Fibroblast of lung (primary cell): Measurements from ENCODE around the gene SGCA. TPM values are rescaled to one million over a fixed set of nuclear protein-coding genes. Genes with fewer than 3 reads are reported as not detected.

Experiments
- DNase-seq, 2 donors: peaks; one replicate each; pipeline versions ENCODE4 v3.0.0 to v3.0.0-alpha.2; 2010; ENCODE audit warnings: low read depth in 2 of 2
- H2AFZ ChIP-seq: 2 replicates; pipeline ENCODE4 v1.5.1; 2012; ENCODE audit warnings: low read length, control low read depth, inconsistent platforms
- H3K27ac ChIP-seq: 2 replicates; pipeline ENCODE4 v1.5.1; 2011; ENCODE audit warnings: low read length, control low read depth; ENCODE audit not compliant: insufficient read depth
- H3K27me3 ChIP-seq: 2 replicates; pipeline ENCODE4 v1.5.1; 2011; ENCODE audit warnings: mild to moderate bottlenecking, low read length; ENCODE audit not compliant: control insufficient read depth, insufficient read depth
- H3K36me3 ChIP-seq: 2 replicates; pipeline ENCODE4 v1.5.1; 2011; ENCODE audit warnings: low read length; ENCODE audit not compliant: control insufficient read depth, insufficient read depth
- H3K4me1 ChIP-seq: 2 replicates; pipeline ENCODE4 v1.5.1; 2011; ENCODE audit warnings: low read length; ENCODE audit not compliant: control insufficient read depth, insufficient read depth; ENCODE audit errors: extremely low read depth
- H3K4me2 ChIP-seq: 2 replicates; pipeline ENCODE4 v1.5.1; 2011; ENCODE audit warnings: low read length, control low read depth; ENCODE audit not compliant: insufficient read depth; ENCODE audit errors: extremely low read depth
- H3K4me3 ChIP-seq, 4 experiments: fragments of 200-600 bp in 1 of 4; sonication (generic) in 1 of 4; replicated peaks in 1 of 4; 2 replicates each; pipeline ENCODE4 v1.5.1; 2011 to 2016; ENCODE audit warnings: low read length in 4 of 4, low read depth in 3 of 4, mild to moderate bottlenecking in 3 of 4, control low read depth in 2 of 4, inconsistent platforms in 1 of 4, mixed read lengths in 1 of 4; ENCODE audit not compliant: insufficient read depth in 1 of 4; ENCODE audit errors: control extremely low read depth in 1 of 4
- H3K79me2 ChIP-seq: 2 replicates; pipeline ENCODE4 v1.5.1; 2012; ENCODE audit warnings: mild to moderate bottlenecking, low read length, inconsistent platforms; ENCODE audit not compliant: control insufficient read depth, insufficient read depth
- H3K9ac ChIP-seq: 2 replicates; pipeline ENCODE4 v1.5.1; 2011; ENCODE audit warnings: mild to moderate bottlenecking, low read length, control low read depth; ENCODE audit not compliant: insufficient read depth
- H3K9me3 ChIP-seq: 2 replicates; pipeline ENCODE4 v1.5.1; 2012; ENCODE audit warnings: low read depth, low read length; ENCODE audit not compliant: control insufficient read depth, insufficient read depth
- H4K20me1 ChIP-seq: 2 replicates; pipeline ENCODE4 v1.5.1; 2011; ENCODE audit warnings: low read length; ENCODE audit not compliant: control insufficient read depth, insufficient read depth; ENCODE audit errors: extremely low read depth
- CTCF ChIP-seq, 2 donors: IDR thresholded peaks in 1 of 2; conservative IDR thresholded peaks in 1 of 2; 1 replicate in 1 of 2; 2 replicates in 1 of 2; pipeline ENCODE4 v1.5.1; 2011 to 2012; ENCODE audit warnings: low read length in 2 of 2, control low read depth in 1 of 2, inconsistent platforms in 1 of 2, low read depth in 1 of 2, mild to moderate bottlenecking in 1 of 2
- EZH2 ChIP-seq: IDR thresholded peaks from 2 replicates; pipeline ENCODE4 v1.5.1; 2012; ENCODE audit warnings: low read length, control low read depth, mild to moderate bottlenecking; ENCODE audit errors: missing control alignments
- polyA plus RNA-seq, 2 donors: library from polyadenylated mRNA; depleted of rRNA in 1 of 2; stranded (reverse) in 1 of 2; unstranded in 1 of 2; fragments of >200 nt; gene quantifications; 2 replicates each; pipeline ENCODE4 v1.2.1, GENCODE V29; 2011 to 2012; ENCODE audit warnings: missing spikeins in 1 of 2
- total RNA-seq: library from RNA; depleted of rRNA; stranded (reverse); fragments of >200 nt; gene quantifications from 2 replicates; pipeline ENCODE4 v1.2.1, GENCODE V29; 2014

The SGCA gene
- total and polyA plus RNA-seq, 2 donors (not counting 1 experiment from before 2014, with no cell fraction given): 1.6 to 4.3 TPM

DNA sequence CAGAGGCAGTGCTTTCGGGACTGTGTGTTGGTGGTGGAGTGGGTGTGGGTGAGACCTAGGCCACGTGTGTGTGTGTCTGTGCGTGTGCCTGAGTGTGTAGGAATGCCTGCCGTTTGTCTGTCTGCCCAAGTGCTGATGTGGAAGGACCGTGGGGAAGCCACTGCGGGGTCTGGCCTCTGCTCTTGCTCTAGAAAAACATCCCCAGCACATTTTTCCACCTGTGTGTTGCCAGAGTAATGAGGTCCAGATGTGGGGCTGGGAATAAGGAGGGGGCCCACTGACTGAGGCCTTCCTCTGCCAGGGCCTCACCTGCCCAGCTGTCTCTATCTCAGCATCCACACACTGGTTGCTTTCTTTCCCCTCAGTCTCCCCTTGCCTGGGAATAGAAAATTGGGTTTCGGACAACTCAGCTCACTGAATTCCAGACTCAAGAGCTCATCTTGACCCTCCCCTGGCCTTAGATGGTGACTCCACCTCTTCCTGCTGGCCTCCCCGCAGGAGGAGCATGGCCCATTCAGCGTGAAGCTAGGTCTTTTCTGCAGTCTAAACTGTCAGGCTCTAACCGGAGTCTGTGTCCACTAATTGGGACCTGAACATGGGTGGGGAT is 7.6 kb downstream of the SGCA start:
- H3K79me2 ChIP-seq: no peaks in the 10 kb centered on the region
- H4K20me1 ChIP-seq: no peaks in the 10 kb centered on the region
- TF ChIP-seq CTCF (conservative IDR thresholded peaks at IDR 0.05 in 1 of 2, IDR thresholded peaks at IDR 0.05 in 1 of 2; ENCODE audit: low read depth in 1 of 2, low read length in 2 of 2): no peak
- TF ChIP-seq EZH2: no peak
- peaks cover 32% of the 10 kb centered on the region for H3K4me1 ChIP-seq
- peak; percentile 91 to 93 for DNase-seq
- H3K36me3 ChIP-seq: peaks cover 2% of the 10 kb centered on the region
- no peaks in the 10 kb centered on the region for H3K9me3 ChIP-seq
- peak overlapping the region; percentile 72 for H3K4me2 ChIP-seq
- peak overlapping the region in 1 of 4 experiments; percentile 25 for H3K4me3 ChIP-seq
- H2AFZ ChIP-seq: no peak overlapping the region
- H3K9ac ChIP-seq: peak overlapping the region; percentile 64
- peak overlapping the region; percentile 96 for H3K27ac ChIP-seq
- no peaks in the 10 kb centered on the region for H3K27me3 ChIP-seq

- H3K4me1 ChIP-seq: peaks cover 32% of the 10 kb centered on the region
- H3K36me3 ChIP-seq: peaks cover 2% of the 10 kb centered on the region
- no peaks in the 10 kb centered on the region for H3K27me3 ChIP-seq
- peak overlapping the region; percentile 96 for H3K27ac ChIP-seq
- H3K9ac ChIP-seq: no peak overlapping the region
- TF ChIP-seq CTCF (conservative IDR thresholded peaks at IDR 0.05 in 1 of 2, IDR thresholded peaks at IDR 0.05 in 1 of 2; ENCODE audit: low read depth in 1 of 2, low read length in 2 of 2) (no peak), EZH2 (no peak)
- no peak overlapping the region for H3K4me2 ChIP-seq
- DNase-seq: no peak
- H3K4me3 ChIP-seq: no peak overlapping the region
- no peaks in the 10 kb centered on the region for H3K9me3 ChIP-seq
- H4K20me1 ChIP-seq: no peaks in the 10 kb centered on the region
- H3K79me2 ChIP-seq: no peaks in the 10 kb centered on the region
- H2AFZ ChIP-seq: no peak overlapping the region
These were observed 8.6 kb downstream of the SGCA start for GRCh38 chr17:50174444-50174843.

DNA sequence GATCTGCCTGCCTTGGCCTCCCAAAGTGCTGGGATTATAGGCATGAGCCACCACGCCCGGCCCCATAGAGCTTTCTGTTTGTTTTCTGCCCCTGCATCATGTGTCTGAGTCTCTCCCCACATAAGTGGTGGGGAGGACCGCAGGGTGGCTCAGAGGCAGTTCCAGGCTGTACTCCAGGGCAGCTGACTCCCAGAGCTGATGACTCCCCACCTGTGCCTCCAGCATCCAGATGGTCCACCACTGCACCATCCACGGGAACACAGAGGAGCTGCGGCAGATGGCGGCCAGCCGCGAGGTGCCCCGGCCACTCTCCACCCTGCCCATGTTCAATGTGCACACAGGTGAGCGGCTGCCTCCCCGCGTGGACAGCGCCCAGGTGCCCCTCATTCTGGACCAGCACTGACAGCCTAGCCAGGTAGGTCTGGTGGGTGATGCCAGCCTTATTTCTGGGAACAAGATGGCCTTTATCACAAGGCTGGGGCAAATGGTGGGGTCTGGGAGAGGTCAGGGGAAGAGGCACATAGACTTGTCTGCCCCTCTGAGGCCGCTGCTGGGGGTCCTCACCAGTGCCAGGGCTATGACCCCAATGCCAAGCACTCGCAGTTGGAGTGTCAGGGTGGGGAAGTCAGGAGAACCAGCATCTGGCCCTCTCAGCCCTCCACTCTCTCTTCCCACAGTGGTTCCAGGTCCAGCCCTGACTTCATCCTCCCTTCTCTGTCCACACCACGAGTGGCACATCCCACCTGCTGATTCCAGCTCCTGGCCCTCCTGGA is 9.4 kb downstream of the SGCA start:
- Histone ChIP-seq H3K9ac (no peak overlapping the region), H3K4me2 (no peak overlapping the region), H3K9me3 (no peaks in the 10 kb centered on the region)

More for the DNA sequence above, 9.4 kb downstream of the SGCA start:
- Histone ChIP-seq H2AFZ (no peak overlapping the region), H3K27ac (no peak overlapping the region), H3K4me1 (peaks cover 30% of the 10 kb centered on the region), H3K36me3 (peaks cover 2% of the 10 kb centered on the region), H3K79me2 (no peaks in the 10 kb centered on the region), H3K4me3 (no peak overlapping the region), H3K27me3 (no peaks in the 10 kb centered on the region), H4K20me1 (no peaks in the 10 kb centered on the region)
- DNase-seq: peak in 1 of 2 donors; percentile 40
- TF ChIP-seq CTCF (conservative IDR thresholded peaks at IDR 0.05 in 1 of 2, IDR thresholded peaks at IDR 0.05 in 1 of 2; ENCODE audit: low read depth in 1 of 2, low read length in 2 of 2) (no peak), EZH2 (no peak)
